Loucy (cell line): ENCODE measurements around the gene CUL4B.
"Not testable (repeated sequence)": the region's sequence is repeated elsewhere in the genome, so short reads cannot be mapped to it uniquely, and the experiment has no call there.

ENCODE experiments used
- H2AFZ ChIP-seq: fragments of 200-600 bp; sonication (generic); 2 replicates; pipeline ENCODE4 v1.6.0; 2016; ENCODE audit warnings: antibody characterized with exemption, mild to moderate bottlenecking, low read length, moderate library complexity
- H3F3A ChIP-seq: fragments of 200-600 bp; 2 replicates; pipeline ENCODE4 v1.6.0; 2016; ENCODE audit warnings: antibody characterized with exemption, low read depth, mild to moderate bottlenecking
- H3K27me3 ChIP-seq: fragments of 200-600 bp; sonication (generic); 2 replicates; pipeline ENCODE4 v1.6.1; 2014; ENCODE audit warnings: low read length, mild to moderate bottlenecking; ENCODE audit not compliant: insufficient read depth, poor library complexity, severe bottlenecking
- H3K36me3 ChIP-seq: fragments of 200-600 bp; sonication (generic); 2 replicates; pipeline ENCODE4 v1.6.1; 2016; ENCODE audit warnings: low read length; ENCODE audit not compliant: insufficient read depth
- H3K4me1 ChIP-seq: fragments of 200-600 bp; sonication (generic); 2 replicates; pipeline ENCODE4 v1.5.1; 2014; ENCODE audit warnings: low read length, mild to moderate bottlenecking; ENCODE audit not compliant: insufficient read depth, poor library complexity, severe bottlenecking
- H3K4me2 ChIP-seq: fragments of 200-600 bp; sonication (generic); 2 replicates; pipeline ENCODE4 v1.6.0; 2014; ENCODE audit warnings: antibody characterized with exemption, low read length, low read depth, mild to moderate bottlenecking; ENCODE audit not compliant: poor library complexity, severe bottlenecking
- H3K4me3 ChIP-seq: fragments of 200-600 bp; sonication (generic); 2 replicates; pipeline ENCODE4 v1.5.1; 2014; ENCODE audit warnings: low read length, mild to moderate bottlenecking, mixed read lengths; ENCODE audit not compliant: poor library complexity, severe bottlenecking
- H3K79me2 ChIP-seq: fragments of 200-600 bp; sonication (generic); 2 replicates; pipeline ENCODE4 v1.6.1; 2014; ENCODE audit warnings: low read length; ENCODE audit not compliant: insufficient read depth
- H3K9ac ChIP-seq: fragments of 200-600 bp; sonication (generic); 2 replicates; pipeline ENCODE4 v1.6.0; 2014; ENCODE audit warnings: mild to moderate bottlenecking, low read depth, low read length, moderate library complexity; ENCODE audit not compliant: poor library complexity, severe bottlenecking
- H3K9me2 ChIP-seq: fragments of 200-600 bp; sonication (generic); replicated peaks from 2 replicates; pipeline ENCODE4 v1.6.1; 2016; ENCODE audit warnings: low read depth, low read length, mixed read lengths
- H3K9me3 ChIP-seq: fragments of 200-600 bp; sonication (generic); 2 replicates; pipeline ENCODE4 v1.6.1; 2014; ENCODE audit warnings: mild to moderate bottlenecking, antibody characterized with exemption, low read length, low read depth; ENCODE audit not compliant: insufficient read depth
- H4K20me1 ChIP-seq: fragments of 200-600 bp; sonication (generic); 2 replicates; pipeline ENCODE4 v1.6.0; 2014; ENCODE audit warnings: antibody characterized with exemption, low read length, mild to moderate bottlenecking; ENCODE audit not compliant: insufficient read depth, poor library complexity, severe bottlenecking
- EZH2phosphoT487 ChIP-seq: fragments of 200-600 bp; IDR thresholded peaks from 2 replicates; pipeline ENCODE4 v1.6.1; 2018; ENCODE audit warnings: antibody characterized with exemption, mild to moderate bottlenecking, moderate library complexity, borderline replicate concordance
- TF ChIP-seq, protein P1 (sequence below): fragments of 200-600 bp; sonication (generic); conservative IDR thresholded peaks from 2 replicates; pipeline ENCODE4 v1.5.1; 2014; ENCODE audit warnings: mild to moderate bottlenecking, antibody characterized with exemption, low read length

CUL4B gene

DNA sequence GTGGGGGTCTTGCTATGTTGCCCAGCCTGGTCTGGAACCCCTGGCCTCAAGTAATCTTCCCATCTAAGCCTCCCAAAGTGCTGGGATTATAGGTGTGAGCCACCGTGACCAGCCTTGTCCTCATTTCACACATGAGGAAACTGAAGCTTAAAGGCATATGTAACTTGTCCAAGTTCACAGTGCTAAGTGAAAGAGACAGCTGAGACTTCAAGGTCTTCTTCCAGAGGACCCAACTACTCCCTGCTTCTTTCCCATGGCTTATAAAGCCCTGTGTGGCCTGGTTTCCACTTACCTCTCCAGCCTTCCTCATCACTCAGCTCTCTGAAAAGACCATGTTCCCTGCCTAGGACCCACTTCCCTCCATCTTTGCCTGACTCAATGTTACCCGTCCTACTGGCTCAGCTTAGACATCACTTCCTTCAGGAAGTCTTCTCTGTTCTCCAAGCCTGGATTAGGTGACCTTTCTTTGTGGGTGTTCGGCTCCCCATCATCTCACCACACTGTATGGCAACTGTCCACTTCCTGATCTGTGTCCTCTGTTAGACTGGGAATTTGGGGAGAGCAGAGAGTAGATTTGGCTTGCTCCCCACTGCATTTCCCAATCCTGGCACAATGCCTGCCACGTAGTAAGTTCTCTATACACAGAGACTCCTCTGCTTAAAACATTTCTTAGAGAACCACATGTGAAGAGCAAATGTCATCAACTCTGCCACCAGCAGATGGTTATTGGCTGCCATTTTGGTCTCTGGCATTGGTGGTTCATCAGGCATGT lies 61.3 kb downstream of the CUL4B start:
- no peak overlapping the region for H3K9ac ChIP-seq
- H2AFZ ChIP-seq: no peak overlapping the region; the same call in 1 of the 2 replicates

DNA sequence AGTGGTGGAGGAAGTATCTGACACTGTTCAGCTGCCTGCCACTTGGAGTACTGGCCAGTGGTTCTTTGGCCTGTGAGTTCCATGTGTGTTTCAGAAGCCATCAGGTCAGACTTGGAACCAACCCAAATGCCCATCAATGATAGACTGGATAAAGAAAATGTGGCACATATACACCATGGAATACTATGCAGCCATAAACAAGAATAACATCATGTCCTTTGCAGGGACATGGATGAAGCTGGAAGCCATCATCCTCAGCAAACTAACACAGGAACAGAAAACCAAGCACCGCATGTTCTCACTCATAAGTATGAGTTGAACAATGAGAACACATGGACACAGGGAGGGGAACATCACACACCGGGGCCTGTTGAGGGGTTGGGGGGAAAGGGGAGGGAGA lies 70.6 kb downstream of the CUL4B start:
- not testable (repeated sequence) for H3K4me3 ChIP-seq, H3K9ac ChIP-seq, H3K9me2 ChIP-seq, H3K79me2 ChIP-seq, H4K20me1 ChIP-seq, H3F3A ChIP-seq, H3K4me2 ChIP-seq, H2AFZ ChIP-seq, H3K9me3 ChIP-seq, H3K36me3 ChIP-seq, H3K27me3 ChIP-seq
- peaks cover 10% of the 10 kb centered on the region for H3K4me1 ChIP-seq

More for the DNA sequence above, 61.3 kb downstream of the CUL4B start:
- no peaks in the 10 kb centered on the region for H3K9me3 ChIP-seq
- H3K4me1 ChIP-seq: peaks cover 5% of the 10 kb centered on the region
- no peaks in the 10 kb centered on the region for H4K20me1 ChIP-seq
- no peak overlapping the region for H3K4me3 ChIP-seq
- no peaks in the 10 kb centered on the region for H3K36me3 ChIP-seq
- no peaks in the 10 kb centered on the region for H3K79me2 ChIP-seq
- H3F3A ChIP-seq: no peaks in the 10 kb centered on the region
- H3K4me2 ChIP-seq: no peak overlapping the region
- TF ChIP-seq, protein P1, sequence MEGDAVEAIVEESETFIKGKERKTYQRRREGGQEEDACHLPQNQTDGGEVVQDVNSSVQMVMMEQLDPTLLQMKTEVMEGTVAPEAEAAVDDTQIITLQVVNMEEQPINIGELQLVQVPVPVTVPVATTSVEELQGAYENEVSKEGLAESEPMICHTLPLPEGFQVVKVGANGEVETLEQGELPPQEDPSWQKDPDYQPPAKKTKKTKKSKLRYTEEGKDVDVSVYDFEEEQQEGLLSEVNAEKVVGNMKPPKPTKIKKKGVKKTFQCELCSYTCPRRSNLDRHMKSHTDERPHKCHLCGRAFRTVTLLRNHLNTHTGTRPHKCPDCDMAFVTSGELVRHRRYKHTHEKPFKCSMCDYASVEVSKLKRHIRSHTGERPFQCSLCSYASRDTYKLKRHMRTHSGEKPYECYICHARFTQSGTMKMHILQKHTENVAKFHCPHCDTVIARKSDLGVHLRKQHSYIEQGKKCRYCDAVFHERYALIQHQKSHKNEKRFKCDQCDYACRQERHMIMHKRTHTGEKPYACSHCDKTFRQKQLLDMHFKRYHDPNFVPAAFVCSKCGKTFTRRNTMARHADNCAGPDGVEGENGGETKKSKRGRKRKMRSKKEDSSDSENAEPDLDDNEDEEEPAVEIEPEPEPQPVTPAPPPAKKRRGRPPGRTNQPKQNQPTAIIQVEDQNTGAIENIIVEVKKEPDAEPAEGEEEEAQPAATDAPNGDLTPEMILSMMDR: no peak
- TF ChIP-seq EZH2phosphoT487: no peak
- no peaks in the 10 kb centered on the region for H3K9me2 ChIP-seq
- H3K27me3 ChIP-seq: no peaks in the 10 kb centered on the region

DNA sequence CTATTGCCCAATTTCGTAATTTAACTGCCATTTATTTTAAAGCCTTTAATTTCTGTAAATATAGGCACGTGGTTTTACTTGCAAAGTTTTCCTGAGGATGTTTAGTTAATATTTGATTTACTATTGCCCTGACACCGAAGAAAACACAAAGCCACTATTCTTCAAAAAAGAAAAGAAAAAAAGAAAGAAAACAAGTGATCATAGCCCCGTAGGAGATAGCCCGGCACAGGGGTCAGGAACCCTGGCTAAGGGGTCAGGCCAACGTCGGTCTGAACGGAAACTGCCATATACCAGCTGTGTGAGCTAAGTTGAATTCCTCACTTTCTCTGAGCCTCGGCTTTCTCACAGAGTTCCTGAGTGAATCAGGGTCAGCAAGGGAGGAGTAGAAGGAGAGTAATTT lies 74.0 kb downstream of the CUL4B start:
- no peaks in the 10 kb centered on the region for H4K20me1 ChIP-seq
- no peaks in the 10 kb centered on the region for H3K79me2 ChIP-seq
- no peaks in the 10 kb centered on the region for H3F3A ChIP-seq
- peak overlapping the region; percentile 77 for H3K4me3 ChIP-seq
- no peak overlapping the region for H2AFZ ChIP-seq
- peak overlapping the region; percentile 68 for H3K4me2 ChIP-seq
- no peaks in the 10 kb centered on the region for H3K27me3 ChIP-seq
- H3K4me1 ChIP-seq: peaks cover 9% of the 10 kb centered on the region
- H3K36me3 ChIP-seq: no peaks in the 10 kb centered on the region
- H3K9me2 ChIP-seq: no peaks in the 10 kb centered on the region
- H3K9ac ChIP-seq: peak overlapping the region; percentile 78
- no peaks in the 10 kb centered on the region for H3K9me3 ChIP-seq
- TF ChIP-seq EZH2phosphoT487: no peak

DNA sequence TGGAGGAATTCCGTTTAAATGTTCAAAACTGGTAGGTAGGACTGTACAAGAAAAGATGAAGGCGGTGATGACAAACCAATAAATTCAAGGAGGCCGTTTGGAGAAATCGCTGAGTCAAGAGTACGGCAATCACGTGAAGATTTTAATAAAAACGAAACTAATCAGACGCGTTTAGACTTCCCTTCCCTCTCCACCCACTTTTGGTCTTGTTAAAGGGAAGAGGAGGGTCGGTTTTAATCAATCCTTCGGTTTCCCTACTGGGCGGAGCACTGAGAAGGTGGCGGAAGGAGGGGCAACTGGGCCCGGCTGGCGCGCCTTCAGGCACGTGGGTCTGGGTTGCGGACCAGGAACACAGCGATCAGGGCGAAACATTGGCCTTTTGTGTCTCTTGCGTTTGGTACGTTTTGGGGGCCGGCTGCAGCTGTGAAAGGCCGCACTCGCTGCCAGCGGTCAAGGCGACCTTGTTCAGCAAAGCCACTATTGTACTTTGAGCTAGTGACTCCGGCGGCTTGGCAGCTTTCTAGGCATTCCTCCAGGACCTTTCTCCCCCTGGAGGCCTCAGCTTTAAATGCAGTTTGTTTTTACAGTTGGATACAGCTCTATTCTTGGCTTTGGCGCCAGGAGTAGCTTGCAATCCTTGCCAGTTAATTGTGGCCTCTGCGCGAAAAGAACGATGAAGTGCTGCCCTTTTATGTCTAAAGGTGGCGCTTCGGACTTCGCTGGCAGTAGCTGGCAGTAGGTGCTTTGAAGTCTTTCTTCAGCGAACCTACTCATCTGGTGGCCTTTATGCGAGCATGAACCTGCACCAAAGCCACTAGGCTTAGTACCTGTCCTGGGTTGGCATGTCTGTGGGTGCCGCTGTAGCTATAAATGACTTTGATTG lies 74.9 kb downstream of the CUL4B start:
- Histone ChIP-seq H2AFZ (peak overlapping the region; percentile 86), H3K79me2 (no peaks in the 10 kb centered on the region), H3K4me3 (peak overlapping the region; percentile 77), H3K9me3 (no peaks in the 10 kb centered on the region), H3K27me3 (no peaks in the 10 kb centered on the region), H3K9me2 (no peaks in the 10 kb centered on the region), H3F3A (no peaks in the 10 kb centered on the region), H4K20me1 (no peaks in the 10 kb centered on the region), H3K4me1 (peaks cover 9% of the 10 kb centered on the region), H3K36me3 (no peaks in the 10 kb centered on the region), H3K9ac (peak overlapping the region; percentile 78), H3K4me2 (peak overlapping the region; percentile 68)
- TF ChIP-seq, protein P1: peak; percentile 67
- no peak for TF ChIP-seq EZH2phosphoT487
